Astrocyte of the cerebellum (primary cell): ENCODE results near the gene NDUFA7.

Experiments used
- DNase-seq: peaks from one replicate; pipeline ENCODE4 v3.0.0-alpha.2; 2011; ENCODE audit warnings: low read depth
- H3K4me3 ChIP-seq: 2 replicates; pipeline ENCODE4 v1.5.1; 2011; ENCODE audit warnings: mild to moderate bottlenecking, low read depth, low read length, moderate library complexity
- in situ Hi-C: cut with HindIII; loops from 2 replicates; pipeline ENCODE4 v1.10.0; 2017; ENCODE audit warnings: low sequenced_read_pairs
- TF ChIP-seq, protein P1 (sequence below): IDR thresholded peaks from 2 replicates; pipeline ENCODE4 v1.5.1; 2012; ENCODE audit warnings: low read length, low read depth, moderate library complexity, mild to moderate bottlenecking; ENCODE audit errors: missing control alignments

Gene NDUFA7

DNA sequence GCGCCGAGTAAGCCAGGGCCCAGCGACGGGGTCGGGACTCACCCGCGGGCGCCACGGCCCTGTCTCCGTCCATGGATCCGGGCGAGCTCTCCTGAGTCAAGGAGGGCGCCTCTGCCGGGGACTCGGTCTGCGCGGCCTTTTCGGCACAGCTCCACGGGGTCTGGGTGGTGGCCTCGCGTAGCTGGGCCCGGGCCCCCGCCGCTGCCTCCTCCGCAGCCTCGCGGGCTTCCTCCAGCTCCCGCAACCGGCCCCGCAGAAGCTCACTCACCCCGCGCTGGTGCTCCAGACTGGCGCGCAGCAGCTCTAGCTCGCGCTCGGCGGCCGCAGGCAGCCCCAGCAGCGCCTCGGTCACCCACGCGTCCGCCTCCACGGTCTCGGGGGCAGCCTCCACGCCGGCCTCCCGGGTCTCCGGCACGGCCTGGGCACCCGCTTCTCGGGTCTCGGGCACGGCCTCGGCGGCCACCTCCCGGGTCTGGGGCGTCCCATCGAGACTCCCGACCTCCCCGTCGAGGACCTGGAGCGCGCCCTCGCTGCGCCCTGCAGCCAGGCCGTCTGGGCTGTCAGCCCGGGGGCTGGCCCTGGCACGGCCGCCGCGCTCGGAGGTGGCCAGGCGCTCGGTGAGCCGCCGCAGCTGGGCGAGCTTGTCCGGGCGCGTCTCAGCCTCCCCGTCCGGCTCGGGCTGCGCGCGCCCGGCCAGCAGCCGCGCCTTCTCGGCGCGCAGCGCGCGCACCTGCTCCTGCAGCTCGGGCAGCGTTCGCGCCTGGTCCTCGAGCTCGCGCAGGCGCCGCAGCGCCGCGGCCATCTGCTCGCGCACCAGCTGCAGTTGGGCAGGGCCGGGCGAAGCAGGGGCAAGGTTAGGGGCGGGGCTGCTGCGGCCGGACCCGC lies 13.5 kb upstream of the NDUFA7 start:
- in situ Hi-C loops: no loop called here
- peak overlapping the region; percentile 5 for H3K4me3 ChIP-seq
- no peak for DNase-seq
- TF ChIP-seq, protein P1, sequence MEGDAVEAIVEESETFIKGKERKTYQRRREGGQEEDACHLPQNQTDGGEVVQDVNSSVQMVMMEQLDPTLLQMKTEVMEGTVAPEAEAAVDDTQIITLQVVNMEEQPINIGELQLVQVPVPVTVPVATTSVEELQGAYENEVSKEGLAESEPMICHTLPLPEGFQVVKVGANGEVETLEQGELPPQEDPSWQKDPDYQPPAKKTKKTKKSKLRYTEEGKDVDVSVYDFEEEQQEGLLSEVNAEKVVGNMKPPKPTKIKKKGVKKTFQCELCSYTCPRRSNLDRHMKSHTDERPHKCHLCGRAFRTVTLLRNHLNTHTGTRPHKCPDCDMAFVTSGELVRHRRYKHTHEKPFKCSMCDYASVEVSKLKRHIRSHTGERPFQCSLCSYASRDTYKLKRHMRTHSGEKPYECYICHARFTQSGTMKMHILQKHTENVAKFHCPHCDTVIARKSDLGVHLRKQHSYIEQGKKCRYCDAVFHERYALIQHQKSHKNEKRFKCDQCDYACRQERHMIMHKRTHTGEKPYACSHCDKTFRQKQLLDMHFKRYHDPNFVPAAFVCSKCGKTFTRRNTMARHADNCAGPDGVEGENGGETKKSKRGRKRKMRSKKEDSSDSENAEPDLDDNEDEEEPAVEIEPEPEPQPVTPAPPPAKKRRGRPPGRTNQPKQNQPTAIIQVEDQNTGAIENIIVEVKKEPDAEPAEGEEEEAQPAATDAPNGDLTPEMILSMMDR: no peak

DNA sequence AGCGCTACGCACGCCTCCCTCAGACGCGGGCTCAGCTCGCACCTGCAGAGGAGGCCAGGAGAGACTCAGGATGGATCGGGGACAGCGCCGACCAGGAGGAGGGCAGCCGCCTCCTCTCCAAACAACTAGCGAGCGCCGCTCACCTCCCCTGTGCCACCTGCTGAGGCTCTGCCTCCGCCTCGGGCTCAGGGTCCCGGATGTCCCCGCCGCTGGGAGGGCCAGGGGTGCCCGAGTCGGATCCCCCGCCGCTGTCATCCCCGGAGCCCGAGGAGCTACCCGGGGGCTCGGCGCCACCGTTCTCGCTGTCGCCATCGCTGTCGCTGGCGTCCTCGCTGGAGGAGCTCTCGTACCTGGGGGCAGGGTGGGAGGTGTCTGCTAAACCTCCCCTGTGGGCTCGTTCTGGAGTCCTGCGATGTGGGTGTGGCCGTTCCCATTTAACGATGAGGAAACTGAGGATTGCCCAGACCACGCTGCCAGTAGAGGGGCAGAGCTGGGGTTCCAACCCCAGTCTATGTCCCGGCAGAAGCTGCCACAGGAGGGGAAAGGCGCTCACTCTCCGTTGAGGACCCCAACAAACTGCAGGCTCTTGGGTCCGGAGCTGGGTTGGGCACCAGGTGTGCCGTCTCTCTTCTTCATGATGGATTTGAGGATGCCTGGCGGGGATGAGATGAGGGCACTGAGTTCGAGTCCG lies 12.7 kb upstream of the NDUFA7 start:
- in situ Hi-C loops: no loop called here
- TF ChIP-seq, protein P1: no peak
- no peak for DNase-seq
- H3K4me3 ChIP-seq: no peak overlapping the region

DNA sequence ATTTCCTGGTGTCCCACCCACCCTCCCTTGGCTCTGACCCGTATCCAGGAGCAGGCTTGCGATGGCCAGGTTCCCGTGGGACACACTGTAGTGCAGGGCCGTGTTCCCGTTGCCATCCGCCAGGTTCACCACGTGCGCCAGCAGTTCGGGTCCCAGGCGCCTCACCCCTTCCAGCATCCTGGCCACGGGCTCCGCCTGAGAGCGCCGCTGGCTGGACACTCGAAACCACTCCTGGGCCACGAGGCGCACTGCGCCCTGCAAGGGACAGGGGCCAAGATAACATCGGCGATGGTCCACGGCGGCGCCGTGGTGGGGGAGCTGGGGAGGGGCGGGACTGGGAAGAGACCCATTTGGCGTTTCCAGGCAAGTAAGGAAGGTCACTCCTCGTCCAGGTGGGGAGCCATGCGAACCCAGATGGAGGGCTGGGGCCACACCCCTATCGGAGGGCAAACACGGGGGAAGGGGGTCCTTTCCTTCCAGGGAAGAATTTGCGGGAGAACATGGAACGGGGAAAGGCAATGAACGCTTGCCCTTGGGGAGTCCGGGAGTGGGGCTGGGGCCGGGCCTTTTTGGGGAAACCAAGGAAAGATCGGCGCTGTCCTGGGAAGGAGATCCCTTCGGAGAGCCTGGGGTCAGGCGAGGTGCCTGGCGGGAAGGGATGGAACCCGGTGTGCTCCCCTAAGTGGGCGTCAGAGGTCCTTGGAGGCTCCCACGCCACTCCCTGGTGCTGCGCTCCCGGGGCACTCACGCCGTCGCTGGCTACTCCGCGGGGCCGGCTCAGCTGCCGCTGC lies 12.0 kb upstream of the NDUFA7 start:
- no peak overlapping the region for H3K4me3 ChIP-seq
- no peak for DNase-seq
- TF ChIP-seq, protein P1: no peak
- in situ Hi-C loops: no loop called here

DNA sequence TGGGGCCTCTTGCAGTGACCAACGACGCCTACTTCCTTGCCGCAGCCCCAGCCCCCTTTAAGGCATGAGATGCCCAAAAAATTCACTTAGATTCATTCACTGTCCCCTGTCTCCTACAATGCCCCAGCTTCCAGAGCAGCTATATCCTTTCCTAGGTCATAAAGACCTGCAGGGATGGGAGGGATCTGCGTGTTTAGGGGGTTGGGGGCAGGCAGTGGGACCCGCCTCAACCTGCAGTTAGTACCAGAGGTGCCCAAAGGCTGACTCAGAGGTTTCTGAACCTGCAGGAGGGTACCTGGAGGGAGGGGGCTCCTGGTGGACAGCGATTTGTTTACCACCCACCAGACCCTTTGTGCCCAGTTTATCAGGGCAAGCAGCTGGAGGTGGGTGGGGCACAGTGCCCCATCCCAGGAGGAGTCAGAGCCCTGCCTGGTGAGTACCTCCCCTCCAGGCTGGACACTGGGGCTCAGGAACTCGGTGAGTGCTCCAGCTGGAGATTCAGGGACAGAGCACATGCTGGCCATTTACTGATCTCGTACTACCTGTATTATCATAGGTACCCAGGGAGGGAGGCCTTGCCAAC lies 10.2 kb upstream of the NDUFA7 start:
- TF ChIP-seq, protein P1: no peak
- DNase-seq: no peak
- in situ Hi-C loops: no loop called here
- no peak overlapping the region for H3K4me3 ChIP-seq

DNA sequence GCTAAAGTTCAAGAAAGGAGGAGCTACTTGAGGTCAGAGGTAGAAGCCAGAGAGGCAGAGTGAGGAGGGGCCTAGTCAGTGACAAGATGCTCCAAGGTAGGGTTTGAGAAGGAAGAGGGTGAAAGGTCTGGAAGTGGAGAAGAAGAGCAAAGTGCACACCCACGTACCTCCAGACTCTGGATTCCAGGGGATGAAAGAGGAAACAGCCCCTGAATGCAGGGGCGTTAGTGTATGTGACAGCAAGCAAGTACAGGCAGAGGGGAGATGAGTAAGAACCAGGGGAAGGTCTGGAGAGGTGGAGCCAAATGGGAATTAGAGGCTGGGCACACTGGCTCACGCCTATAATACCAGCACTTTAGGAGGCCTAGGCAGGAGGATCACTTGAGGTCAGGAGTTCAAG lies 8.8 kb upstream of the NDUFA7 start:
- TF ChIP-seq, protein P1: no peak
- DNase-seq: no peak
- no peak overlapping the region for H3K4me3 ChIP-seq
- in situ Hi-C loops: no loop called here

DNA sequence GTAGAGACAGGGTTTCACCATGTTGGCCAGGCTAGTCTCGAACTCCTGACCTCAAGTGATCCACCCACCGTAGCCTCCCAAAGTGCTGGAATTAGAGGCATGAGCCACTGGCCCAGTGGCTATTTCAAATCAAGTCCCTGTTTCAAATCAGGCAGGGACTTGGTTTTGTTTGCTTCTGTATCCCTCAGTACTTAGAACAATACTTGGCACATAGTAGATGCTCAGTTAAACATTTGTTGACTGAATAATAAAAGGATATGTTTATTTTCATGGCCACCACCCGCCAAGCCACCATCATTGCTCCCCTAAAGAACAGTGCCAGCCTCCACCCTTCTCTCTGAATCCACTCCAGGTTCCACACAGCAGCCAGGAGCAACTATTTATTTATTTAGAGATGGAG lies 4.3 kb upstream of the NDUFA7 start:
- in situ Hi-C loops: no loop called here
- DNase-seq: no peak
- TF ChIP-seq, protein P1: no peak
- H3K4me3 ChIP-seq: no peak overlapping the region
